BE2C (cell line): Measurements from ENCODE around the gene MRPL1.

Experiments used
- DNase-seq: peaks from one replicate; pipeline ENCODE4 v3.0.0-alpha.2; 2020
- H3K27me3 ChIP-seq: fragments of 250-450 bp; sonication (Bioruptor Pico); 2 replicates; pipeline ENCODE4 v1.5.1; 2020; ENCODE audit warnings: mild to moderate bottlenecking
- H3K36me3 ChIP-seq: fragments of 250-450 bp; sonication (Bioruptor Pico); 2 replicates; pipeline ENCODE4 v1.5.1; 2020; ENCODE audit warnings: mild to moderate bottlenecking
- H3K4me1 ChIP-seq: fragments of 250-450 bp; sonication (Bioruptor Pico); 2 replicates; pipeline ENCODE4 v1.5.1; 2020
- H3K4me3 ChIP-seq: 2 replicates; pipeline ENCODE4 v1.5.1; 2011; ENCODE audit warnings: low read depth, low read length
- H3K9me3 ChIP-seq: fragments of 250-450 bp; sonication (Bioruptor Pico); 2 replicates; pipeline ENCODE4 v1.5.1; 2020
- TF ChIP-seq, protein P1 (sequence below): IDR thresholded peaks from 2 replicates; pipeline ENCODE4 v1.5.1; 2012; ENCODE audit warnings: mild to moderate bottlenecking, low read depth, low read length

The MRPL1 gene

DNA sequence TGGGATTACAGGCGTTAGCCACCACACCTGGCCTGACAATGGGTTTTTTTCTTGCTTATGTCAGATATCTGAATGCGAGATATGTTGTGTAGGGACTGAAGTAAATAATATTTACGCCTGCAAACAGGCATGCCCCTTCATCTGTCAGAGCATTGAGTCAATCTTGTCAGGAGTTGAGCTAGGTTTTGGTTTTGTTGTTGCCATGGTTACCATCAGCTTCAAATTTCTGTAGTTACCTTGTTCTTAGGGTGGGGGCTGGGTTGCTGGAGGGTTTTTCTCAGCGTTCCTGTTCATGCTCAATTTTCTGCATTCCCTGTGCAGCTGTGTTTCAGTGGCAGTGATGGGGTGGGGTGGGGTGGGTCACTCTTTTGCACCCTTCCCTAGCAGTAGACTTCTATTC lies 14.5 kb downstream of the MRPL1 start:
- no peak for DNase-seq
- Histone ChIP-seq H3K4me3 (no peak overlapping the region), H3K36me3 (peaks cover 40% of the 10 kb centered on the region)

DNA sequence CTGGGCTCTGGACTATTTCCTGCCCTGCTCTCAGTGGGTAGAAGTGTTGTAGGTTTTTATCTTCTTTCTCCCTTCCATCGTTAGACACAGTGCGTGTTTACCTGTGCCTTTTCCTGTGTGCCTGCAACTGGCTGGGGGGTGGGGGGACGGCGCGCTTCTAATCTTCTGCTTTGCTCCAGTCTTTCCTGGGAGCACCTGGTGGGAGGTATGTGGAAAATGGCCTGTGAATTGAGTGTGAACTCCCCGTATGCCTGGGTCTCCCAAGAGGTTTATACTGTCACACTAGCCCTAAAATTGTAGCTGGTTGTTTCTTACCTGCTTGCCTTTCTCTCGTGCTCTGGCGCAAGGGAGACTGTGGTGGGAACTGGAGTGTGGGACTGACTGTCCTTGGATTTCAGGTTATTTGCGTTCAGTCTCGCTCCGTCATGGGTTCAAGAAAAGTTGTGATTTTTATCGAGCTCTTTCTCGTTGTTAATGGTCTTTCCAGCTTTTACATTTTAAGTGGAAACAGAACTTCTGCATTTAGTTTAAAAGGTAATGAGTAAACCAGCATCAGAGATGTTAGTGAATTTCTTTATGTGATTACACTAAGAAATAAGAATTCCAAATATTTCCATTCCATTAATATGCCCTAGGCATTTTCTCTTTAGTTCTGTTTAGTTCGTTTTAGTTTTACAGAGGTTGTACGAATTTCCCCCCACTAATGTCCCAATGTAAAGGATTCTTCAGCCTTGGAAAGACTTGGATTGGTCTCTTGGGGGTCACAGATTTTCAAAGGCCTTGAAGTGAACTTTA lies 15.3 kb downstream of the MRPL1 start:
- Histone ChIP-seq H3K4me1 (no peaks in the 10 kb centered on the region), H3K27me3 (no peaks in the 10 kb centered on the region), H3K9me3 (no peaks in the 10 kb centered on the region), H3K4me3 (no peak overlapping the region), H3K36me3 (peaks cover 35% of the 10 kb centered on the region)
- DNase-seq: no peak
- TF ChIP-seq, protein P1, sequence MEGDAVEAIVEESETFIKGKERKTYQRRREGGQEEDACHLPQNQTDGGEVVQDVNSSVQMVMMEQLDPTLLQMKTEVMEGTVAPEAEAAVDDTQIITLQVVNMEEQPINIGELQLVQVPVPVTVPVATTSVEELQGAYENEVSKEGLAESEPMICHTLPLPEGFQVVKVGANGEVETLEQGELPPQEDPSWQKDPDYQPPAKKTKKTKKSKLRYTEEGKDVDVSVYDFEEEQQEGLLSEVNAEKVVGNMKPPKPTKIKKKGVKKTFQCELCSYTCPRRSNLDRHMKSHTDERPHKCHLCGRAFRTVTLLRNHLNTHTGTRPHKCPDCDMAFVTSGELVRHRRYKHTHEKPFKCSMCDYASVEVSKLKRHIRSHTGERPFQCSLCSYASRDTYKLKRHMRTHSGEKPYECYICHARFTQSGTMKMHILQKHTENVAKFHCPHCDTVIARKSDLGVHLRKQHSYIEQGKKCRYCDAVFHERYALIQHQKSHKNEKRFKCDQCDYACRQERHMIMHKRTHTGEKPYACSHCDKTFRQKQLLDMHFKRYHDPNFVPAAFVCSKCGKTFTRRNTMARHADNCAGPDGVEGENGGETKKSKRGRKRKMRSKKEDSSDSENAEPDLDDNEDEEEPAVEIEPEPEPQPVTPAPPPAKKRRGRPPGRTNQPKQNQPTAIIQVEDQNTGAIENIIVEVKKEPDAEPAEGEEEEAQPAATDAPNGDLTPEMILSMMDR: no peak

More for the DNA sequence above, 14.5 kb downstream of the MRPL1 start:
- Histone ChIP-seq H3K27me3 (no peaks in the 10 kb centered on the region), H3K9me3 (no peaks in the 10 kb centered on the region), H3K4me1 (no peaks in the 10 kb centered on the region)
- TF ChIP-seq, protein P1: no peak

DNA sequence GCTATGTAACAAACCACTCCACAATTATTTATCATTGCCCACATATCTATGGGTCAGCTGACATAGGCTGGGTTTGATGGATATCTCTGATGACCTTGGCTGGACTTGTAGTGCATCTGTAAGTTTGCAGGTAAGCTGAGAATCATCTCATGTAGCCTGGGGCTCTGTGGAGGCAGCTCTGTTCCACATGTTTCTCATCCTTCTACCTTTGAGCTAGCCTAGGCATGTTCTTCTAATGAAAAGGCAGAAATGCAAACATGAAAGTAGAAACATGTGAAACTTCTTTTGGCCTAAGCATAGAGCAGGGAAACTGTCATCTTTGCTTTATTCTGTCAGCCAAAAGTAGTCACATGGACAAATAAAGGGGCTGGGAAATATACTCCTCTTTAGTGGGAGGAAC lies 18.2 kb downstream of the MRPL1 start:
- peaks cover 37% of the 10 kb centered on the region for H3K36me3 ChIP-seq
- DNase-seq: no peak
- TF ChIP-seq, protein P1: no peak

DNA sequence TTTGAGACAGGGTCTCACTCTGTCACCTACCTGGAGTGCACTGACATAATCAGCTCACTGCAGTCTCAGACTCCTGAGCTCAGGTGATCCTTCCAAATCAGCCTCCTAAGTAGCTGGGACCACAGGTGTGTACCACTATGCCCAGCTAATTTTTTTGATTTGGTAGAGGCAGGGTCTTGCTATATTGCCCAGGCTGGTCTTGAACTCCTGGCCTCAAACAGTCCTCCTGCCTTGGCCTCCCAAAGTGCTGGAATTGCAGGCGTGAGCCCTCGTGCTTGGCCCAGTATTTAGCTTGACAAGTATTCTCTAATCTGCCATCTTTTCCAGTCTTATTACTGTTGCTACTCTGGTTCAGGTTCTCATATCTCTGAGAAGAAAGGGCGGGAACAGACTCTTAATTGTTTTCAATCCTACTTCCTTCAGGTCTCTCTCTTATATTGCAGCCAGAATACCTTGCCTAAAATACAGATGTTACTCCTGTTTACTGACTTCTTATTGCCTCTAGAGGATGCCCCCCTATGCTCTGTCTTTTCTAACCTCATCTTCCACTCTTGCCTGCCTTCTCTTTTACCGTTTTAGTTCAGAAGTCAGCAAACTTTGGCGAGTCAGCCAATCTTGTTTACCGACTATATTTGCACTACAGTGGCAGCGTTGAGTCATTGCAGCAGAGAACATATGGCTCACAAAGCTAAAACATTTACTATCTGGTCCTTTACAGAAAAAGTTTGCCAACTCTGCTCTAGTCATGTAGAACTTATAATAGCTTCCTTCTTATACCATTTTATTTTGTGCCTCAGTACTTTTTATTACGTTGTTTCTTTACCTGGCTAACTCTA lies 19.0 kb downstream of the MRPL1 start:
- H3K36me3 ChIP-seq: peaks cover 41% of the 10 kb centered on the region
- TF ChIP-seq, protein P1: no peak

More for the DNA sequence above, 18.2 kb downstream of the MRPL1 start:
- no peaks in the 10 kb centered on the region for H3K27me3 ChIP-seq
- no peaks in the 10 kb centered on the region for H3K4me1 ChIP-seq
- H3K9me3 ChIP-seq: no peaks in the 10 kb centered on the region
- H3K4me3 ChIP-seq: no peak overlapping the region

DNA sequence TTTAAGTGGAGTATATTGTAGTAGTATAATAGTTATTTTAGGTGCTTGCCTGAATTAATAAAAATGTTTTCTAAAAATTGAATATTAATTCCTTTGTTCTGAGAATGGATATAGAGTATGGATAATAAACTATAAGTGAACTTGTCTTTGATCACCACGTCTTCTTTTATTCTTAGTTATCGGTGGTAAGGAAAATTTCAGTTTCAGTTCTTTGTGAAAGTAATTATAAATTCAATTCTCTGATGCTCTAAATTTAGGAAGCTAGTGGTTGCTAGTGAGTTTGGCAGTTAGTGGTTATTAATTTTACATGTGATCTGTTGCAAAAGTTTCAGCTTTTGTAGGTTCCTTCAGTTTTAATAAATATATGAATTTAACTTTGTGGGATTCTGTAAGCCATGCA lies 30.8 kb downstream of the MRPL1 start:
- DNase-seq: no peak
- Histone ChIP-seq H3K9me3 (no peaks in the 10 kb centered on the region), H3K4me1 (no peaks in the 10 kb centered on the region), H3K27me3 (no peaks in the 10 kb centered on the region), H3K4me3 (no peak overlapping the region), H3K36me3 (peaks cover 52% of the 10 kb centered on the region)
- TF ChIP-seq, protein P1: no peak

More for the DNA sequence above, 19.0 kb downstream of the MRPL1 start:
- H3K9me3 ChIP-seq: no peaks in the 10 kb centered on the region
- DNase-seq: no peak
- H3K4me3 ChIP-seq: no peak overlapping the region
- H3K4me1 ChIP-seq: no peaks in the 10 kb centered on the region
- no peaks in the 10 kb centered on the region for H3K27me3 ChIP-seq

DNA sequence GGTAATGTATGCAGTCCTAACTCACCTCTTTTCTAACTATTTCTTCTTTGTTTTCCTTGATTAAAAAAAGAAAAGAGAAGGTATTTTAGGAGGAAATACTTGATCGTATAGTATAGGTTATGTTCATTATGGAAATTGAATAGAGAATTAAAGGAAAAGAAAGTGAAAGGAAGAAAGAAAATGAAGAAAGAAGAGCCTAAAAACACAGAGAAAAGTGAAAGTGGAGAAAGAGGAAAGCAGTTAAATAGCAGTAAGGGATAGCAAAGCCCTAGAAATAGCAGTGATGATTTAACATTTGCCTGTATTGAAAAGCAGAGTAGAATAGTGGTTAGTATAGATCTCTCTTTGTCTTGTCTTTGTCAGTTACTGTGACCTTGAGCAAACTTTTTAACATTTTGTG lies 37.0 kb downstream of the MRPL1 start:
- Histone ChIP-seq H3K36me3 (peaks cover 22% of the 10 kb centered on the region), H3K9me3 (no peaks in the 10 kb centered on the region), H3K4me3 (no peak overlapping the region), H3K27me3 (no peaks in the 10 kb centered on the region), H3K4me1 (no peaks in the 10 kb centered on the region)
- no peak for DNase-seq
- TF ChIP-seq, protein P1: no peak
